ENCODE measurements around the gene ABI1. TPM values are rescaled to one million over a fixed set of nuclear protein-coding genes. Genes with fewer than 3 reads are reported as not detected.
A peak's percentile ranks its signal among the peaks of the same experiment; 100 is the strongest.

The ABI1 gene
- total and polyA plus RNA-seq, 2 of the 13 experiments (the other 11 are each of a cell fraction or from before 2014, with no cell fraction given), result 20.9 to 22.9 TPM

- TF ChIP-seq, protein P1, sequence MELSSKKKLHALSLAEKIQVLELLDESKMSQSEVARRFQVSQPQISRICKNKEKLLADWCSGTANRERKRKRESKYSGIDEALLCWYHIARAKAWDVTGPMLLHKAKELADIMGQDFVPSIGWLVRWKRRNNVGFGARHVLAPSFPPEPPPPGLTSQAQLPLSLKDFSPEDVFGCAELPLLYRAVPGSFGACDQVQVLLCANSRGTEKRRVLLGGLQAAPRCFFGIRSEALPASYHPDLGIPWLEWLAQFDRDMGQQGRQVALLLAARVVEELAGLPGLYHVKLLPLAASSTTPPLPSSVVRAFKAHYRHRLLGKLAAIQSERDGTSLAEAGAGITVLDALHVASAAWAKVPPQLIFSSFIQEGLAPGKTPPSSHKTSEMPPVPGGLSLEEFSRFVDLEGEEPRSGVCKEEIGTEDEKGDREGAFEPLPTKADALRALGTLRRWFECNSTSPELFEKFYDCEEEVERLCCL (CRISPR knock-in tag; IDR thresholded peaks at IDR 0.05; ENCODE audit: borderline replicate concordance), result no peak
- TF ChIP-seq U2AF1 (optimal IDR thresholded peaks at IDR 0.05; ENCODE audit: low read depth, low read length), result no peak
- TF ChIP-seq ZNF33B (CRISPR knock-in tag; IDR thresholded peaks at IDR 0.05), result no peak
- TF ChIP-seq CENPX (CRISPR knock-in tag; IDR thresholded peaks at IDR 0.05), result no peak
- TF ChIP-seq SRSF1 (optimal IDR thresholded peaks at IDR 0.05; ENCODE audit: low read depth, low read length), result no peak
- TF ChIP-seq POLR2AphosphoS2 (IDR thresholded peaks at IDR 0.05; ENCODE audit: low read depth, low read length), result no peak
- TF ChIP-seq KLF11 (CRISPR knock-in tag; IDR thresholded peaks at IDR 0.05), result no peak
- no peak for TF ChIP-seq TFE3 (CRISPR knock-in tag; IDR thresholded peaks at IDR 0.05)
- no peak for TF ChIP-seq ZFP36 (IDR thresholded peaks at IDR 0.05; ENCODE audit: borderline replicate concordance, low read depth, low read length, partially characterized antibody)
- TF ChIP-seq ATF2 (CRISPR knock-in tag; IDR thresholded peaks at IDR 0.05), result no peak
- peak; percentile 18; the same call in 1 of the 2 replicates for TF ChIP-seq HCFC1 (IDR thresholded peaks at IDR 0.05; ENCODE audit: low read depth, low read length)
- TF ChIP-seq AFF4 (CRISPR knock-in tag; IDR thresholded peaks at IDR 0.05), result no peak
- TF ChIP-seq ZNF543 (CRISPR knock-in tag; IDR thresholded peaks at IDR 0.05), result no peak
- TF ChIP-seq ZNF773 (CRISPR knock-in tag; IDR thresholded peaks at IDR 0.05; ENCODE audit: borderline replicate concordance), result no peak
- TF ChIP-seq ZBTB21 (CRISPR knock-in tag; IDR thresholded peaks at IDR 0.05), result no peak
- no peak for TF ChIP-seq ZNF180 (CRISPR knock-in tag; IDR thresholded peaks at IDR 0.05; ENCODE audit: borderline replicate concordance, low read depth)
- no peak for TF ChIP-seq SMAD9 (CRISPR knock-in tag; IDR thresholded peaks at IDR 0.05)
- TF ChIP-seq, protein P2, sequence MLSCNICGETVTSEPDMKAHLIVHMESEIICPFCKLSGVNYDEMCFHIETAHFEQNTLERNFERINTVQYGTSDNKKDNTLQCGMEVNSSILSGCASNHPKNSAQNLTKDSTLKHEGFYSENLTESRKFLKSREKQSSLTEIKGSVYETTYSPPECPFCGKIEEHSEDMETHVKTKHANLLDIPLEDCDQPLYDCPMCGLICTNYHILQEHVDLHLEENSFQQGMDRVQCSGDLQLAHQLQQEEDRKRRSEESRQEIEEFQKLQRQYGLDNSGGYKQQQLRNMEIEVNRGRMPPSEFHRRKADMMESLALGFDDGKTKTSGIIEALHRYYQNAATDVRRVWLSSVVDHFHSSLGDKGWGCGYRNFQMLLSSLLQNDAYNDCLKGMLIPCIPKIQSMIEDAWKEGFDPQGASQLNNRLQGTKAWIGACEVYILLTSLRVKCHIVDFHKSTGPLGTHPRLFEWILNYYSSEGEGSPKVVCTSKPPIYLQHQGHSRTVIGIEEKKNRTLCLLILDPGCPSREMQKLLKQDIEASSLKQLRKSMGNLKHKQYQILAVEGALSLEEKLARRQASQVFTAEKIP (CRISPR knock-in tag; IDR thresholded peaks at IDR 0.05; ENCODE audit: borderline replicate concordance), result peak; percentile 89
- no peak for TF ChIP-seq NFE2L1 (CRISPR knock-in tag; IDR thresholded peaks at IDR 0.05; ENCODE audit: borderline replicate concordance)
- TF ChIP-seq REXO4 (CRISPR knock-in tag; IDR thresholded peaks at IDR 0.05; ENCODE audit: borderline replicate concordance), result no peak
Observed at GRCh38 chr10:26697163-26697921, 163.4 kb downstream of the ABI1 start, which contains the start of gene PDSS1 (continued).
